ENCODE data around the gene SLC16A2. TPM values are rescaled to one million over a fixed set of nuclear protein-coding genes. Genes with fewer than 3 reads are reported as not detected.

The SLC16A2 gene
- under 1 TPM; 0.10 to 0.12 TPM for total RNA-seq
- 0.35 to 0.60 reads per million in 2 donors for total RNA-seq

DNA sequence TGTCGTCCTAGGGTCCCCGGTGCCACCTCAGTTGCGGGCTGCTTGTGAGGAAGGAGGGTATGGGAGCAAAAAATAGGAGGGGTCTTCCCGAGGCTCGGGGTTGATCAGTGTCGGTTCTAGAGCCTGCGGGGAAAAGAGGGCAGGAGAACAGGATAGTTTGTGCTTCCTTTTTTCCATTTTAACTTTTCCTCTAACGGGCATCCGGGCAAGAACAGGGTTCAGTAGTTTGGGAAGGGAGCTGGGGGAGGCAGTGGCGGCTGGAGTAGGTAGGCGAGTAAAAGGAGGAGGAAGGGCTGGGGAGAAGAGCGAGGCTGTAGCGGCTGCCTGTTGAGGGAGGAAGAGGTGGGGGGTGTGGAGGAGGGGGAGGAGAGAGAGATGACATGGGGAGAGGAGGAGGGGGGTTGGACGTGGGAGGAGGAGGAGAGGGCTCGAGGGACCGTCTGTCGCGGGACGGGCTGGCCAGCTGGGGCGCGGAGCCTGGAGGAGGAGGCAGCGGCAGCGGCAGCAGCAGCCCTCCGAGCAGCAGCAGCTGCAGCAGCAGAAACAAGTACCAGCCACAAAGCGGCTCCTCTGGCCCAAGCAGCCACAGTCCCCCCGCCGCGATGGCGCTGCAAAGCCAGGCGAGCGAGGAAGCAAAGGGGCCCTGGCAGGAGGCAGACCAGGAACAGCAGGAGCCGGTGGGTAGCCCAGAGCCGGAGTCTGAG, at the start of gene SLC16A2:
Gene SLC16A2 (plus strand): TSS at position 458 of the 704 bp plus-strand sequence. CDS start 145 bp downstream, at position 603.
- Mint-ChIP-seq H3K27ac (peak within 1 kb of the TSS; percentile 16), H3K4me1 (peaks cover 11% of the 10 kb centered on the region), H3K27me3 (peaks cover 20% of the 10 kb centered on the region), H3K36me3 (ENCODE audit: low read depth) (no peaks in the 10 kb centered on the region), H3K4me3 (peak within 1 kb of the TSS; percentile 88)
- no peaks in the 10 kb centered on the region for H3K9me3 ChIP-seq (ENCODE audit: control insufficient read depth, low read length, poor library complexity, severe bottlenecking)
- DNase-seq (peak in 1 of 3 donors; percentile 11), ATAC-seq (peak; percentile 71)

DNA sequence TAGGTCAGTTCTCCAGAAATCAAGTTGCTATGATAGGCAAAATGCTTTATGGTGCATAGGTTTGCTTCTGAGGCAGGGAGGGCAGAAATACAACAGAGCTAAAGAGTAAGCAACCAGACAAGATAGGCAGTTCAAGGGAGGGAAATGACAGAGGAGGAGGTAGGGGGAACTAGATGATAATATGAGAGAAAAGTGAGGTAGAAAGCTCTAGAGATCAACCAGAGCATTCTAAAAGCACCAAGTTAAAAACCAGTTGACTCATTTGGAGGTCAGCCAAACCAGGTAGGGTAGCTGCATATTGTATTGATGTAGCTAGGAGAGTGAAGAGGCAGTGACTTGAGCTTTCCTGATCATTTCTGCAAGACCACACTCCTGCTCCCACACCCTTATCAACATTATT, 49.0 kb upstream of the SLC16A2 start:
- H3K27me3 Mint-ChIP-seq: no peaks in the 10 kb centered on the region
- no peaks in the 10 kb centered on the region for H3K36me3 Mint-ChIP-seq (ENCODE audit: low read depth)
- no peak overlapping the region for H3K27ac Mint-ChIP-seq
- no peaks in the 10 kb centered on the region for H3K4me1 Mint-ChIP-seq
- no peak overlapping the region for H3K4me3 Mint-ChIP-seq
- DNase-seq: no peak
- no peaks in the 10 kb centered on the region for H3K9me3 ChIP-seq (ENCODE audit: control insufficient read depth, low read length, poor library complexity, severe bottlenecking)
- ATAC-seq: no peak

DNA sequence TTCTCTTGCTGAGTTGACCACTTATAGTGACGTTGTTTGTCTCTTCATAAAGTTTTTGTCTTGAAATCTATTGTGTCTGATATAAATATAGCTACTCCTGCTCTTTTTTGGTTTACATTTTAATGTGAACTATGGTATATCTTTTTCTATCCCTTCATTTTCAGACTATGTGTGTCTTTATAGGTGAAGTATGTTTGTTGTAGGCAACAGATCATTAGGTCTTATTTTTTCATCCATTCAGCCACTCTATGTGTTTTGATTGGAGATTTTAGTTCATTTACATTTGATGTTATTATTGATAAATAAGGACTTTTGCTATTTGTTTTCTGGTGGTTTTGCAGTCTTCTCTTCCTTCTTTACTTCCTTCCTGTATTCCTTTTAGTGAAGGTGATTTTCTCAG, 44.0 kb upstream of the SLC16A2 start:
- Mint-ChIP-seq H3K4me3 (no peak overlapping the region), H3K27ac (no peak overlapping the region), H3K4me1 (no peaks in the 10 kb centered on the region), H3K27me3 (no peaks in the 10 kb centered on the region), H3K36me3 (ENCODE audit: low read depth) (no peaks in the 10 kb centered on the region)
- no peaks in the 10 kb centered on the region for H3K9me3 ChIP-seq (ENCODE audit: control insufficient read depth, low read length, poor library complexity, severe bottlenecking)
- ATAC-seq: no peak
- no peak for DNase-seq

DNA sequence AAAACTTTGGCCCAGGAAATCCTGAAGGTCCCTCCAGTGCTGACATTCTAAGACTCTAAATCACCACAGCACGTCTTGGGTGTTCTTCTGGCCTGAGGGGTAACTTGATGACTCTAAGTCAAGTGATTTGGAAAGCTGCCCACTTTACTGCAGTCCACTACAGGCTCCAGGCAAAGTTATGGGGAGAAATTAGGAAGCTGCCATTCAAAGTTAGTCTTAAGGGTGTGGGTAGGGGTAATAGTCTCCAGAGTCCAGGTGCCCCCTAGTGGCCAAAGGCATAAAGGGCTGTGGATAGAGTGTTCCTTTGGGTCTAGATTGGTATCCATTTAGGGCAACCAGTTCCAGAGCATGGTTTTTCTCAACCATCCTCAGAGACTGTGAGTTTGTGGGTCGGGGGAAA, 38.7 kb upstream of the SLC16A2 start:
- no peaks in the 10 kb centered on the region for H3K36me3 Mint-ChIP-seq (ENCODE audit: low read depth)
- no peaks in the 10 kb centered on the region for H3K9me3 ChIP-seq (ENCODE audit: control insufficient read depth, low read length, poor library complexity, severe bottlenecking)

DNA sequence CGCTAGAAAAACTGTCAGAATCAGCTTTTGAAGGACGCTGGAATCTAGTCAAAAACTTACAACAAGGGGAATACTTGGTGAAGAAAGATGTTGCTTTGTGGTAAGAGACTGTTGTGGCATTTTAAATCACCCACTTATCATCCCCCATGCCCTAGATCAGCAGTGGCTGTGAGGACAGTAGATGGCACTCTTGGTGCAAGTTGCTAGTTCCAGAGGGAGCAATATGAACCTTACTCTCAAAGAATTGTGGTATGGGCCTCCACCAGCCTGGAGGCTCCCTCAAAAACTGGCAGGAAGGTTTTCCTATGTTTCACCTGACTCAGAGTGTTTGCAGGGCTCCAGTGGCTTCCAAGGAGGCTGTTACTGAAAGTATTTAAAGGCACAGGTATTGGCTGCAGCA, 37.7 kb upstream of the SLC16A2 start:
- Mint-ChIP-seq H3K27me3 (peaks cover 5% of the 10 kb centered on the region), H3K36me3 (ENCODE audit: low read depth) (no peaks in the 10 kb centered on the region), H3K4me1 (no peaks in the 10 kb centered on the region), H3K27ac (no peak overlapping the region), H3K4me3 (no peak overlapping the region)
- DNase-seq (no peak), ATAC-seq (no peak)
- no peaks in the 10 kb centered on the region for H3K9me3 ChIP-seq (ENCODE audit: control insufficient read depth, low read length, poor library complexity, severe bottlenecking)

More for the DNA sequence above, 38.7 kb upstream of the SLC16A2 start:
- ATAC-seq (peak; percentile 71), DNase-seq (peak; percentile 8 to 35 (median 8))
- no peak overlapping the region for H3K27ac Mint-ChIP-seq
- no peak overlapping the region for H3K4me3 Mint-ChIP-seq
- H3K27me3 Mint-ChIP-seq: peaks cover 5% of the 10 kb centered on the region
- H3K4me1 Mint-ChIP-seq: no peaks in the 10 kb centered on the region

DNA sequence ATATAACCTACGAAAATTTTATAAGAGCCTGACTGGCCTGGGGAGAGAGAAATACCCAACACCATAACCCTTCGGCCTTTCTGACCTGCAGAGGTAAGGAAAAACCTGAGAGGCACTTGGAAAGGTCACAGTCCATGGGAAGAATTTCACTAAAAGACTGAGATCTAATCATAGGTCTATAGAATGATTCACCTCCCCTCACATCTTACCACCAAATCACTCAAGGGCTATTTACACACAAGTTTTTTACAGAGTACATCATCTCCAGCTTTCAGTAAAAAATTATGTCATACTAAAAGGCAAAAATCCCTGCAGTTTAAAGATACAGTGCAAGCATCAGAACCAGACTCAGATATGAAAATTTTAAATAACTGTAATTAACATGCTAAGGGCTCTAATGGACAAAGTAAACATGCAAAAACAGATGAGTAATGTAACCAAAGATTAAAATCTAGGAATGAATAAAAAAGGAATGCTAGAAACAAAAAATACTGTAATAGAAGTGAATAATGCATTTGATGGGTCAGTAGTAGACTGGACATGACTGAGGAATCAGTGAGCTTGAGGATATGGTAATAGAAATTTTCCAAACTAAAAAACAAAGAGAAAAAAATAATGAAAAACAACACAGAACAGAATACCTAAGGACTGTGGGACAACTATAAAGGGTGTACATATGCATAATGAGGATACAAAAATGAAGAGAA, 32.1 kb upstream of the SLC16A2 start:
- ATAC-seq: no peak
- Mint-ChIP-seq H3K4me3 (no peak overlapping the region), H3K4me1 (no peaks in the 10 kb centered on the region), H3K36me3 (ENCODE audit: low read depth) (no peaks in the 10 kb centered on the region), H3K27me3 (peaks cover 15% of the 10 kb centered on the region), H3K27ac (no peak overlapping the region)
- H3K9me3 ChIP-seq (ENCODE audit: control insufficient read depth, low read length, poor library complexity, severe bottlenecking): no peaks in the 10 kb centered on the region
- DNase-seq: no peak

DNA sequence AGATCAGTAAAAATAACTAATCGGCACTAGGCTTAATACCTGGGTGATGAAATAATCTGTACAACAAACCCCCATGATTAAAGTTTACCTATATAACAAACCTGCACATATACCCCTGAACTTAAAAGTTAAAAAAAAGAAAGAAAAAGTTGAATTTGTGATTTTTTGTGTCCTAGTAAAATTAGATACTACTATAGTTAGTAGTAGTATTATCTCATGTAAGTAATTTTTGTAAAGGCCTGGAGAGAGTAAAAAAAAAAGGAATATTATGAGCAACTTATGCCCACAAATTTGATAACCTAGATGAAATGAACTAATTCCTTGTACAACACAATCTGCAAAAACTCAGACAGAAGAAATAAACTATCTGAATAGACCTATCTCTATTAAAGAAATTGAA, 25.7 kb upstream of the SLC16A2 start:
- H3K9me3 ChIP-seq (ENCODE audit: control insufficient read depth, low read length, poor library complexity, severe bottlenecking): no peaks in the 10 kb centered on the region
- DNase-seq: no peak
- Mint-ChIP-seq H3K27ac (no peak overlapping the region), H3K4me3 (no peak overlapping the region), H3K4me1 (no peaks in the 10 kb centered on the region), H3K36me3 (ENCODE audit: low read depth) (no peaks in the 10 kb centered on the region), H3K27me3 (peaks cover 11% of the 10 kb centered on the region)
- no peak for ATAC-seq

DNA sequence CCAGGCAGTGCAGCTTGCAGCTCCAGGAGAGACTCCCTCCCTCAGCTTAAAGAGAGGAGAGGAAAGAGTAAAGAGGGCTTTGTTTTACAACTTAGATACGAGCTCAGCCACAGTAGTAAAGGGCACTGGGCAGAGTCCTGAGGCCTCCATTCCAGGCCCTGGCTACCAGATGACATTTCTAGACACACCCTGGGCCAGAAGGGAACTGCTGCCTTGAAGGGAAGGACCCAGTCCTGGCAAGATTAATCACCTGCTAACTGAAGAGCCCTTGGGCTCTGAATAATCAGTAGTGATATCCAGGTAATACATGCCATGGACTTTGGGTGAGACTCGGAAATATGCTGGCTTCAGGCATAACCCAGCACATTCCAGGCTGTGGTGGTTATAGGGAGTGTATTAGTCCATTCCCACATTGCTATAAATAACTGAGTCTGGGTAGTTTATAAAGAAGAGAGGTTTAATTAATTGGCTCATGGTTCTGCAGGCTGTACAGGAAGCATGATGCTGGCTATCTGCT, 15.3 kb upstream of the SLC16A2 start:
- Mint-ChIP-seq H3K27me3 (no peaks in the 10 kb centered on the region), H3K27ac (peak overlapping the region; percentile 5), H3K4me1 (no peaks in the 10 kb centered on the region), H3K4me3 (no peak overlapping the region), H3K36me3 (ENCODE audit: low read depth) (no peaks in the 10 kb centered on the region)
- H3K9me3 ChIP-seq (ENCODE audit: control insufficient read depth, low read length, poor library complexity, severe bottlenecking): no peaks in the 10 kb centered on the region
- DNase-seq (no peak), ATAC-seq (no peak)

DNA sequence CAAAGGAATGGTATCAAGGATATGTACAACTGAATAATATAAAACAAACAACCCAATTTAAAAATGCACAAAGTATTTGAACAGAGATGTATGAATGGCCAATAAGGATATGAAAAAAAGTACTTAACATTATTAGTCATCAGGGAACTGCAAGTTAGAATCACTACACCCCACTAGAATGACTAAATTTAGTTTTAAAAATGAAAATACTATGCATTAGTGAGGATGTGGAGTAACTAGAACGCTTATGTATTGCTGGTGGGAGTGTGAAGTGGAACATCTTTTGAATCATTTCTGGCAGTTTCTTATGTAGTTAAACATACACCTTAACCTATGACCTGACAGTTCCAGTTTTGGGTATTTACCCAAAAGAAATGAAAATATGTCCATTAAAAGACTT, 13.0 kb upstream of the SLC16A2 start:
- ATAC-seq: no peak
- H3K27me3 Mint-ChIP-seq: no peaks in the 10 kb centered on the region
- no peak for DNase-seq
- no peak overlapping the region for H3K4me3 Mint-ChIP-seq
- no peaks in the 10 kb centered on the region for H3K4me1 Mint-ChIP-seq
- no peak overlapping the region for H3K27ac Mint-ChIP-seq
- no peaks in the 10 kb centered on the region for H3K9me3 ChIP-seq (ENCODE audit: control insufficient read depth, low read length, poor library complexity, severe bottlenecking)
- no peaks in the 10 kb centered on the region for H3K36me3 Mint-ChIP-seq (ENCODE audit: low read depth)

DNA sequence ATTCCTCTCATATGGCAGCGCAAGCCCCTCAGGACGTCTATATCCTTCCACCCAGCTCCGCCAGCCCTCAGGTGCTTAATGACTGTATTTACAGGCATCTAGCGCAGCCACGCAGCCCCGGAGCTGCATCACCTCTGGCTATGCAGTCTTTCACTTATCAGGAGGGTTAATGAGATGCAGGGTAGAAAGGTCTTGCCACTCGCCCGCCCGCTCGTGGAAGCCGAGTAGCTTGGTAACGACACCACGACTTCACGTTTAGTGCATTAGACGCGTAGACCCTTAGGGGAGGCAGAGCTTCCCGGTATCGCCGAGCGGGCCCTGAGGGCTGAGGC, 1.5 kb upstream of the SLC16A2 start:
- Mint-ChIP-seq H3K36me3 (ENCODE audit: low read depth) (no peaks in the 10 kb centered on the region), H3K27ac (peak overlapping the region; percentile 29), H3K4me3 (peak overlapping the region; percentile 88), H3K4me1 (peaks cover 11% of the 10 kb centered on the region), H3K27me3 (peaks cover 20% of the 10 kb centered on the region)
- ATAC-seq (peak; percentile 10), DNase-seq (no peak)
- H3K9me3 ChIP-seq (ENCODE audit: control insufficient read depth, low read length, poor library complexity, severe bottlenecking): no peaks in the 10 kb centered on the region

DNA sequence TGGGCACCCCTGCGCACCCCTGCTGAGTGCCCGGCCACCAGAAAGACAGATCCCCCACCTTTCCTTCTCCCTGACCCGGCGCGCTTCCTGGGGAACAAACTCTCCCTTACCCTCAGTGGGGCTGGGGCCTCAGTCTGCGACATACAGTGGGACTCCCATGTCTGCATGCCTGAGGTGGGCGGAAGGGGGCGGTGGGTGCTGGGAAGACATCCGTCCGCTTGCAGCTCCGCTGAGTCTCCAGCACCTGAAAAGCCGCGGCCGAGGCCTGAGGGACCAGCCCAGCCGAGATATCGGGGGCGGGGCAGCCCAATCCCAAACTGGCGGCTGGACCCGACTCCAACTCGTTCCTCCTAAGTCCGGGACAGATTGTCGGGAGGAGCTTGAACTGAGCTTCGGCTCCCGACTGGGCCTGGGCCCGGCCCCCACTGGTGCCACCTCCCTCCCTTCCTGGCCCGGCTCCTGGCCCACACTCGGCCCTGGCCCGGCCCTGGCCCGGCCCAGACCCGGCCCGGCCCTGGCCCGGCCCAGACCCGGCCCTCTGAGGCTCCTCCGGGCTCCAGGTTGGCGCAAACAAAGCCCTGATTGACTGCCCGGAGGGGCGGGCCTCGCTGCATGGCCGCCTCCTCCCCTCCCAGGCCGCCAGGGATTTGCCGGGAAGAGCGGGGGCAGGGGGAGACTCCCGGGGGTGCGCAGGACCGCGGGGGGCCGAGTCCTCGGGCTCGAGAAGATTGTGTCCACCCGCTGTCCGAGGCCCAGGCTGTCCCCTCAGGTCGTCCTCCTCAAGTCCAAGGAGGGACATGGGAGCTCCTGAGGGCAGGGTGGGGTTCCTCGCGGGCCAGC, 877 bp upstream of the SLC16A2 start:
- peaks cover 20% of the 10 kb centered on the region for H3K27me3 Mint-ChIP-seq
- H3K9me3 ChIP-seq (ENCODE audit: control insufficient read depth, low read length, poor library complexity, severe bottlenecking): no peaks in the 10 kb centered on the region
- no peaks in the 10 kb centered on the region for H3K36me3 Mint-ChIP-seq (ENCODE audit: low read depth)
- H3K4me3 Mint-ChIP-seq: peak overlapping the region; percentile 88
- H3K4me1 Mint-ChIP-seq: peaks cover 11% of the 10 kb centered on the region
- H3K27ac Mint-ChIP-seq: peak overlapping the region; percentile 29
- ATAC-seq (peak; percentile 32), DNase-seq (no peak)

DNA sequence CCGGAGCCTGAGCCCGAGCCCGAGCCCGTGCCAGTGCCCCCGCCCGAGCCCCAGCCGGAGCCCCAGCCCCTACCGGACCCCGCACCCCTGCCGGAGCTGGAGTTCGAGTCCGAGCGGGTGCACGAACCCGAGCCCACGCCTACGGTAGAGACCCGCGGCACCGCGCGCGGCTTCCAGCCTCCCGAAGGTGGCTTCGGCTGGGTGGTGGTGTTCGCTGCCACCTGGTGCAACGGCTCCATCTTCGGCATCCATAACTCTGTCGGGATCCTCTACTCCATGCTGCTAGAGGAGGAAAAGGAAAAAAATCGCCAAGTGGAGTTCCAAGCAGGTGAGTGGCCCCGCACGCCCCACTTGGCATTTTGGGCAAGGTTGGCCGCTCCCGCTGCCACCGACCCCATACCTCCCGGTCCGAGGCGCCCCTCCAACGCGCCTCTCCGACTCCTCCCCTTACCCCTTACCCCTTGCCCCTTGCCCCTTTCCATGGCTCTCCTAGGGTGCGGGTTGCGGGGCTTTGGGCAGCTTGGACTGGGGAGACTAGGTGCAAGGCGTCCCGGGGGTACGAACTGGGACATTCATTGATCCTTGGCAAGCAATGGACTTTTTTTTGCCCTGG, 553 bp downstream of the SLC16A2 start:
- ATAC-seq (peak; percentile 17), DNase-seq (no peak)
- no peak overlapping the region for H3K27ac Mint-ChIP-seq
- peaks cover 11% of the 10 kb centered on the region for H3K4me1 Mint-ChIP-seq
- H3K36me3 Mint-ChIP-seq (ENCODE audit: low read depth): no peaks in the 10 kb centered on the region
- peak overlapping the region; percentile 88 for H3K4me3 Mint-ChIP-seq
- H3K9me3 ChIP-seq (ENCODE audit: control insufficient read depth, low read length, poor library complexity, severe bottlenecking): no peaks in the 10 kb centered on the region
- H3K27me3 Mint-ChIP-seq: peaks cover 15% of the 10 kb centered on the region
